Vagina (tissue), 2 donors: Measurements from ENCODE around the gene NAP1L4. TPM values are rescaled to one million over a fixed set of nuclear protein-coding genes. Genes with fewer than 3 reads are reported as not detected.

ENCODE experiments used
- DNase-seq, 2 donors: peaks; one replicate each; pipeline ENCODE4 v3.0.0-alpha.2; 2017; ENCODE audit errors: extremely low spot score in 2 of 2
- H3K27ac ChIP-seq: fragments of 200-600 bp; sonication (generic); one replicate; pipeline ENCODE4 v1.5.1; 2019
- H3K27me3 ChIP-seq: fragments of 200-600 bp; sonication (generic); one replicate; pipeline ENCODE4 v1.5.1; 2019
- H3K36me3 ChIP-seq, 2 donors: fragments of 200-600 bp; sonication (generic); one replicate each; pipeline ENCODE4 v1.5.1; 2017 to 2019
- H3K4me1 ChIP-seq: fragments of 200-600 bp; sonication (generic); one replicate; pipeline ENCODE4 v1.5.1; 2019
- H3K4me3 ChIP-seq, 2 donors: fragments of 200-600 bp; sonication (generic); 1 replicate in 1 of 2; 2 replicates in 1 of 2; pipeline ENCODE4 v1.5.1; 2016 to 2019
- H3K9me3 ChIP-seq: fragments of 200-600 bp; sonication (generic); one replicate; pipeline ENCODE4 v1.5.1; 2019
- POLR2A ChIP-seq, 2 donors: fragments of 450-650 bp; IDR thresholded peaks; one replicate each; pipeline ENCODE4 v1.6.1; 2017; ENCODE audit warnings: antibody characterized with exemption in 2 of 2, mild to moderate bottlenecking in 2 of 2, moderate library complexity in 2 of 2
- POLR2AphosphoS5 ChIP-seq, 2 donors: sonication (generic); formaldehyde crosslinking; IDR thresholded peaks; one replicate each; pipeline ENCODE4 v1.9.0; 2017; ENCODE audit warnings: antibody characterized with exemption in 2 of 2, mild to moderate bottlenecking in 2 of 2, low read depth in 1 of 2; ENCODE audit not compliant: insufficient read depth in 1 of 2
- intact Hi-C: fragments of 100-400 bp; cut with DNase I; formaldehyde crosslinking; loops from one replicate; pipeline ENCODE4 v1.15.1; 2023
- total RNA-seq: library from RNA; depleted of rRNA; stranded (reverse); fragments of >200 nt; gene quantifications from one replicate; pipeline ENCODE4 v1.2.3, GENCODE V29; 2016
- TF ChIP-seq, protein P1 (sequence below), 3 experiments: fragments of 450-650 bp in 2 of 3; fragments of 200-600 bp in 1 of 3; sonication (generic) in 1 of 3; IDR thresholded peaks; one replicate each; pipeline ENCODE4 v1.5.1; 2017 to 2019; ENCODE audit warnings: antibody characterized with exemption in 3 of 3, mild to moderate bottlenecking in 2 of 3, moderate library complexity in 2 of 3

NAP1L4 gene
- total RNA-seq, 1 donor from 2014 or later, result 108 TPM

GRCh38 chr11:2963112-2963754, 28.9 kb downstream of the NAP1L4 start:
- peaks cover 2 to 74% of the 10 kb centered on the region in 2 donors for H3K36me3 ChIP-seq

DNA sequence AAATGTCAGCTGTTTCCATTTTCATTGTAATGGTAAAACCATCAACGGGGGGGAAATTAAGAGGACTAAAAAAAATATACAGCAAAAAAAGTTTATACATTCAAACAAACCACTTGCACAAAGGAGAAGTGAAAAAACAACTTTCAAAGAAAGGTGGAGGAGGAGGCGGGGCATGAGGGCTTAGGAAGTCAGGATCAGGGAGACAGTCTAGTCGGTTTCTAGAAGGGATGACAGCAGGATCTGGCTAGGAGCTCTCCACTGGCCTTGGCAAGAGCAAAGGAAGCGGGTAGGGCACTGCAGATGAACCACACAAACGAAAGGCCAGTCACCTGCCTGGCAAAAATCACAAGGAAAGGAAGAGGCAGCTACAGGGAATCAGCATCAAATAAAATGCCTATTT, 31.0 kb downstream of the NAP1L4 start:
- Histone ChIP-seq H3K9me3 (no peaks in the 10 kb centered on the region), H3K27ac (no peak overlapping the region), H3K4me1 (no peaks in the 10 kb centered on the region), H3K4me3 (no peak overlapping the region), H3K27me3 (no peaks in the 10 kb centered on the region), H3K36me3 (peaks cover 0 to 73% of the 10 kb centered on the region in 2 donors)
- intact Hi-C loops, result no loop called here
- DNase-seq, result no peak
- TF ChIP-seq POLR2AphosphoS5 (IDR thresholded peaks at IDR 0.05; ENCODE audit: insufficient read depth in 1 of 2, low read depth in 1 of 2) (no peak), POLR2A (IDR thresholded peaks at IDR 0.05) (no peak)
- TF ChIP-seq, protein P1, sequence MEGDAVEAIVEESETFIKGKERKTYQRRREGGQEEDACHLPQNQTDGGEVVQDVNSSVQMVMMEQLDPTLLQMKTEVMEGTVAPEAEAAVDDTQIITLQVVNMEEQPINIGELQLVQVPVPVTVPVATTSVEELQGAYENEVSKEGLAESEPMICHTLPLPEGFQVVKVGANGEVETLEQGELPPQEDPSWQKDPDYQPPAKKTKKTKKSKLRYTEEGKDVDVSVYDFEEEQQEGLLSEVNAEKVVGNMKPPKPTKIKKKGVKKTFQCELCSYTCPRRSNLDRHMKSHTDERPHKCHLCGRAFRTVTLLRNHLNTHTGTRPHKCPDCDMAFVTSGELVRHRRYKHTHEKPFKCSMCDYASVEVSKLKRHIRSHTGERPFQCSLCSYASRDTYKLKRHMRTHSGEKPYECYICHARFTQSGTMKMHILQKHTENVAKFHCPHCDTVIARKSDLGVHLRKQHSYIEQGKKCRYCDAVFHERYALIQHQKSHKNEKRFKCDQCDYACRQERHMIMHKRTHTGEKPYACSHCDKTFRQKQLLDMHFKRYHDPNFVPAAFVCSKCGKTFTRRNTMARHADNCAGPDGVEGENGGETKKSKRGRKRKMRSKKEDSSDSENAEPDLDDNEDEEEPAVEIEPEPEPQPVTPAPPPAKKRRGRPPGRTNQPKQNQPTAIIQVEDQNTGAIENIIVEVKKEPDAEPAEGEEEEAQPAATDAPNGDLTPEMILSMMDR (IDR thresholded peaks at IDR 0.05), result no peak

More at GRCh38 chr11:2963112-2963754, 28.9 kb downstream of the NAP1L4 start:
- Histone ChIP-seq H3K4me1 (no peaks in the 10 kb centered on the region), H3K9me3 (no peaks in the 10 kb centered on the region), H3K27ac (no peak overlapping the region), H3K27me3 (no peaks in the 10 kb centered on the region), H3K4me3 (no peak overlapping the region)
- TF ChIP-seq POLR2AphosphoS5 (IDR thresholded peaks at IDR 0.05; ENCODE audit: insufficient read depth in 1 of 2, low read depth in 1 of 2) (no peak), POLR2A (IDR thresholded peaks at IDR 0.05) (no peak)
- TF ChIP-seq, protein P1 (IDR thresholded peaks at IDR 0.05), result no peak
- intact Hi-C loops, result no loop called here
- DNase-seq, result no peak

DNA sequence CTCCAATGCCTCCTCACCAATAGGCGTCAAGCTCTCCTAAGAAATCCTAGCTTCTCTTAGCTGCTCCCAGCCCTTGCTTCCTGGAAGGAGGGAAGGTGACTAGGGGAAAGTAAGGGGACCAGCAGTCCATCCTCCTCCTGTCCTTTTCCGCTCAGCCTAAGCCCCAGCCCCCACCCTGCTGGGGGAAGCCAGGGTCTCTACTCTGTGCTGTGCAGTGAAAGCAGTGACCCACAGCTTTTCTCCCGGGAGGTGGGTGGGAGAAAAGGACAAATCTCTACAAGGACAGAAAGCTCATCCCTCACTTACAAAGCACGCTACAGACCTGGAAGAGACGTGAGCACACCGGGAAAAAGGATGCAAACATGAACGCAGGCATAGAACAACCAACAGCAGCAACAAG, 32.0 kb downstream of the NAP1L4 start:
- DNase-seq, result no peak
- no peak overlapping the region for H3K27ac ChIP-seq
- intact Hi-C loops, result no loop called here
- TF ChIP-seq POLR2A (IDR thresholded peaks at IDR 0.05) (no peak), POLR2AphosphoS5 (IDR thresholded peaks at IDR 0.05; ENCODE audit: insufficient read depth in 1 of 2, low read depth in 1 of 2) (no peak)
- TF ChIP-seq, protein P1 (IDR thresholded peaks at IDR 0.05), result no peak
- no peaks in the 10 kb centered on the region for H3K4me1 ChIP-seq
- H3K9me3 ChIP-seq, result no peaks in the 10 kb centered on the region
- no peaks in the 10 kb centered on the region for H3K27me3 ChIP-seq
- no peak overlapping the region for H3K4me3 ChIP-seq
- peaks cover 0 to 74% of the 10 kb centered on the region in 2 donors for H3K36me3 ChIP-seq

- Histone ChIP-seq H3K4me3 (no peak overlapping the region), H3K4me1 (no peaks in the 10 kb centered on the region), H3K27me3 (no peaks in the 10 kb centered on the region), H3K36me3 (peaks cover 0 to 76% of the 10 kb centered on the region in 2 donors), H3K9me3 (no peaks in the 10 kb centered on the region), H3K27ac (no peak overlapping the region)
- no peak for DNase-seq
- TF ChIP-seq POLR2AphosphoS5 (IDR thresholded peaks at IDR 0.05; ENCODE audit: insufficient read depth in 1 of 2, low read depth in 1 of 2), result no peak
- TF ChIP-seq, protein P1 (IDR thresholded peaks at IDR 0.05), result no peak
- TF ChIP-seq POLR2A (IDR thresholded peaks at IDR 0.05), result no peak
- intact Hi-C loops, result no loop called here
These were observed 33.9 kb downstream of the NAP1L4 start for GRCh38 chr11:2958251-2958650.

GRCh38 chr11:2955906-2956476, 36.1 kb downstream of the NAP1L4 start:
- intact Hi-C loops, result no loop called here
- TF ChIP-seq, protein P1 (IDR thresholded peaks at IDR 0.05), result no peak
- no peak for TF ChIP-seq POLR2AphosphoS5 (IDR thresholded peaks at IDR 0.05; ENCODE audit: insufficient read depth in 1 of 2, low read depth in 1 of 2)
- no peak for TF ChIP-seq POLR2A (IDR thresholded peaks at IDR 0.05)
- H3K9me3 ChIP-seq, result no peaks in the 10 kb centered on the region
- no peaks in the 10 kb centered on the region for H3K4me1 ChIP-seq
- DNase-seq, result no peak
- H3K4me3 ChIP-seq, result no peak overlapping the region
- H3K36me3 ChIP-seq, result peaks cover 0 to 88% of the 10 kb centered on the region in 2 donors
- no peak overlapping the region for H3K27ac ChIP-seq
- H3K27me3 ChIP-seq, result no peaks in the 10 kb centered on the region
